Liver (tissue), 3 donors: ENCODE results near the gene GLIPR1L1.

ENCODE experiments used
- ATF3 ChIP-seq: IDR thresholded peaks from 2 replicates; pipeline ENCODE4 v1.6.1; 2016; ENCODE audit warnings: antibody characterized with exemption
- EGR1 ChIP-seq, 2 donors: IDR thresholded peaks; 2 replicates each; pipeline ENCODE4 v1.6.1; 2016 to 2018; ENCODE audit warnings: antibody characterized with exemption in 2 of 2, low read depth in 2 of 2
- HNF4G ChIP-seq: IDR thresholded peaks from 2 replicates; pipeline ENCODE4 v1.6.1; 2016; ENCODE audit warnings: antibody characterized with exemption
- JUND ChIP-seq, 2 donors: IDR thresholded peaks; 2 replicates each; pipeline ENCODE4 v1.6.1; 2016; ENCODE audit warnings: antibody characterized with exemption in 2 of 2
- RAD21 ChIP-seq, 2 donors: IDR thresholded peaks; 2 replicates each; pipeline ENCODE4 v1.6.1; 2016; ENCODE audit warnings: antibody characterized with exemption in 2 of 2, mild to moderate bottlenecking in 2 of 2
- SP1 ChIP-seq: IDR thresholded peaks from 2 replicates; pipeline ENCODE4 v1.6.1; 2018; ENCODE audit warnings: antibody characterized with exemption, mild to moderate bottlenecking
- TAF1 ChIP-seq: conservative IDR thresholded peaks from 2 replicates; pipeline ENCODE4 v1.6.1; 2016; ENCODE audit warnings: antibody characterized with exemption, mild to moderate bottlenecking
- ZBTB33 ChIP-seq: IDR thresholded peaks from 2 replicates; pipeline ENCODE4 v1.6.1; 2016; ENCODE audit warnings: antibody characterized with exemption
- TF ChIP-seq, protein P1 (sequence below): fragments of 150-350 bp; IDR thresholded peaks from 2 replicates; pipeline ENCODE4 v1.5.1; 2017; ENCODE audit warnings: improper control_type of control experiment, low read depth, low read length; ENCODE audit not compliant: missing input control
- TF ChIP-seq, protein P2 (sequence below): IDR thresholded peaks from 2 replicates; pipeline ENCODE4 v1.6.1; 2016; ENCODE audit warnings: antibody characterized with exemption, mild to moderate bottlenecking
- TF ChIP-seq, protein P3 (sequence below): IDR thresholded peaks from 2 replicates; pipeline ENCODE4 v1.6.1; 2016; ENCODE audit warnings: antibody characterized with exemption
- donor health status: healthy.
- donor health status: healthy.

DNA sequence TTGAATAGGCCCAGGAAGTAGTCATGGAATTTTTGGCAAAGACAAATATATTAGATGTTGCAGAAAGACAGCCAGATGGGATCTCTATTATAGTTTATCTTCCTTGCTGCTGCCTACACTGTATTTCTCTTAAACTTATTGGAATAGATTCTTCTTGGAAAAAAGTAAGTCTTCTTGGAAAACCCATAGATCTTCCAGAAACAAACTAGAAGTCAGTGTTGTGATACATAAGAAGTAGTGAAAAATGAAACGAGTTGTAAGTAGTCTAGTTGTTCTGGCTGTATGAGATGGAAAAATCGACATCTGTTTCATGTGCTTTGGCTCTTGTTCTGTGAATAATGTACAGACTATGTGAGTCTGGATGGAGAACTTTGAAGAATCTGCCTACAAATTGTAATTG, 85.4 kb downstream of the GLIPR1L1 start:
- no peak for TF ChIP-seq ZBTB33
- no peak for TF ChIP-seq ATF3
- TF ChIP-seq, protein P1, sequence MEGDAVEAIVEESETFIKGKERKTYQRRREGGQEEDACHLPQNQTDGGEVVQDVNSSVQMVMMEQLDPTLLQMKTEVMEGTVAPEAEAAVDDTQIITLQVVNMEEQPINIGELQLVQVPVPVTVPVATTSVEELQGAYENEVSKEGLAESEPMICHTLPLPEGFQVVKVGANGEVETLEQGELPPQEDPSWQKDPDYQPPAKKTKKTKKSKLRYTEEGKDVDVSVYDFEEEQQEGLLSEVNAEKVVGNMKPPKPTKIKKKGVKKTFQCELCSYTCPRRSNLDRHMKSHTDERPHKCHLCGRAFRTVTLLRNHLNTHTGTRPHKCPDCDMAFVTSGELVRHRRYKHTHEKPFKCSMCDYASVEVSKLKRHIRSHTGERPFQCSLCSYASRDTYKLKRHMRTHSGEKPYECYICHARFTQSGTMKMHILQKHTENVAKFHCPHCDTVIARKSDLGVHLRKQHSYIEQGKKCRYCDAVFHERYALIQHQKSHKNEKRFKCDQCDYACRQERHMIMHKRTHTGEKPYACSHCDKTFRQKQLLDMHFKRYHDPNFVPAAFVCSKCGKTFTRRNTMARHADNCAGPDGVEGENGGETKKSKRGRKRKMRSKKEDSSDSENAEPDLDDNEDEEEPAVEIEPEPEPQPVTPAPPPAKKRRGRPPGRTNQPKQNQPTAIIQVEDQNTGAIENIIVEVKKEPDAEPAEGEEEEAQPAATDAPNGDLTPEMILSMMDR = no peak
- TF ChIP-seq JUND (IDR thresholded peaks at IDR 0.05) = no peak
- TF ChIP-seq TAF1 = no peak
- TF ChIP-seq RAD21 (IDR thresholded peaks at IDR 0.05) = no peak
- no peak for TF ChIP-seq EGR1 (IDR thresholded peaks at IDR 0.05; ENCODE audit: low read depth in 2 of 2)
- TF ChIP-seq, protein P2, sequence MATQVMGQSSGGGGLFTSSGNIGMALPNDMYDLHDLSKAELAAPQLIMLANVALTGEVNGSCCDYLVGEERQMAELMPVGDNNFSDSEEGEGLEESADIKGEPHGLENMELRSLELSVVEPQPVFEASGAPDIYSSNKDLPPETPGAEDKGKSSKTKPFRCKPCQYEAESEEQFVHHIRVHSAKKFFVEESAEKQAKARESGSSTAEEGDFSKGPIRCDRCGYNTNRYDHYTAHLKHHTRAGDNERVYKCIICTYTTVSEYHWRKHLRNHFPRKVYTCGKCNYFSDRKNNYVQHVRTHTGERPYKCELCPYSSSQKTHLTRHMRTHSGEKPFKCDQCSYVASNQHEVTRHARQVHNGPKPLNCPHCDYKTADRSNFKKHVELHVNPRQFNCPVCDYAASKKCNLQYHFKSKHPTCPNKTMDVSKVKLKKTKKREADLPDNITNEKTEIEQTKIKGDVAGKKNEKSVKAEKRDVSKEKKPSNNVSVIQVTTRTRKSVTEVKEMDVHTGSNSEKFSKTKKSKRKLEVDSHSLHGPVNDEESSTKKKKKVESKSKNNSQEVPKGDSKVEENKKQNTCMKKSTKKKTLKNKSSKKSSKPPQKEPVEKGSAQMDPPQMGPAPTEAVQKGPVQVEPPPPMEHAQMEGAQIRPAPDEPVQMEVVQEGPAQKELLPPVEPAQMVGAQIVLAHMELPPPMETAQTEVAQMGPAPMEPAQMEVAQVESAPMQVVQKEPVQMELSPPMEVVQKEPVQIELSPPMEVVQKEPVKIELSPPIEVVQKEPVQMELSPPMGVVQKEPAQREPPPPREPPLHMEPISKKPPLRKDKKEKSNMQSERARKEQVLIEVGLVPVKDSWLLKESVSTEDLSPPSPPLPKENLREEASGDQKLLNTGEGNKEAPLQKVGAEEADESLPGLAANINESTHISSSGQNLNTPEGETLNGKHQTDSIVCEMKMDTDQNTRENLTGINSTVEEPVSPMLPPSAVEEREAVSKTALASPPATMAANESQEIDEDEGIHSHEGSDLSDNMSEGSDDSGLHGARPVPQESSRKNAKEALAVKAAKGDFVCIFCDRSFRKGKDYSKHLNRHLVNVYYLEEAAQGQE = no peak
- TF ChIP-seq HNF4G = no peak
- TF ChIP-seq, protein P3, sequence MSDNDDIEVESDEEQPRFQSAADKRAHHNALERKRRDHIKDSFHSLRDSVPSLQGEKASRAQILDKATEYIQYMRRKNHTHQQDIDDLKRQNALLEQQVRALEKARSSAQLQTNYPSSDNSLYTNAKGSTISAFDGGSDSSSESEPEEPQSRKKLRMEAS = no peak
- no peak for TF ChIP-seq SP1
